Astrocyte of the cerebellum (primary cell): ENCODE data around the gene CAMKMT.

Experiments
- DNase-seq: peaks from one replicate; pipeline ENCODE4 v3.0.0-alpha.2; 2011; ENCODE audit warnings: low read depth
- H3K4me3 ChIP-seq: 2 replicates; pipeline ENCODE4 v1.5.1; 2011; ENCODE audit warnings: mild to moderate bottlenecking, low read depth, low read length, moderate library complexity
- CTCF ChIP-seq: IDR thresholded peaks from 2 replicates; pipeline ENCODE4 v1.5.1; 2012; ENCODE audit warnings: low read length, low read depth, moderate library complexity, mild to moderate bottlenecking; ENCODE audit errors: missing control alignments
- in situ Hi-C: cut with HindIII; loops from 2 replicates; pipeline ENCODE4 v1.10.0; 2017; ENCODE audit warnings: low sequenced_read_pairs

Gene CAMKMT

GRCh38 chr2:44455877-44456276, 94.1 kb downstream of the CAMKMT start:
- no peak overlapping the region for H3K4me3 ChIP-seq
- in situ Hi-C loops: no loop called here
- no peak for TF ChIP-seq CTCF
- DNase-seq: no peak

GRCh38 chr2:44456946-44457345, 95.2 kb downstream of the CAMKMT start:
- no peak for TF ChIP-seq CTCF
- in situ Hi-C loops: no loop called here
- H3K4me3 ChIP-seq: no peak overlapping the region
- DNase-seq: no peak

GRCh38 chr2:44459739-44460138, 98.0 kb downstream of the CAMKMT start:
- in situ Hi-C loops: no loop called here
- no peak overlapping the region for H3K4me3 ChIP-seq
- no peak for TF ChIP-seq CTCF
- no peak for DNase-seq

- no peak overlapping the region for H3K4me3 ChIP-seq
- in situ Hi-C loops: no loop called here
- DNase-seq: no peak
- TF ChIP-seq CTCF: no peak
Measured at GRCh38 chr2:44462934-44463849, 101.4 kb downstream of the CAMKMT start.

- H3K4me3 ChIP-seq: no peak overlapping the region
- DNase-seq: no peak
- in situ Hi-C loops: no loop called here
- no peak for TF ChIP-seq CTCF
Measured at GRCh38 chr2:44464437-44464836, 102.7 kb downstream of the CAMKMT start.

GRCh38 chr2:44470151-44470550, 108.4 kb downstream of the CAMKMT start:
- no peak for TF ChIP-seq CTCF
- no peak for DNase-seq
- no peak overlapping the region for H3K4me3 ChIP-seq
- in situ Hi-C loops: no loop called here
